HCT116 (cell line): ENCODE data around the gene PIP4K2A. TPM values are rescaled to one million over a fixed set of nuclear protein-coding genes. Genes with fewer than 3 reads are reported as not detected.

Experiments
- ATAC-seq: fragments of 200-7000 bp; cut with Tn5 transposase; 2 replicates; pipeline ENCODE4 v1.9.1; 2020; ENCODE audit warnings: mild to moderate bottlenecking, moderate library complexity
- BruUV-seq: library from RNA; stranded (reverse); fragments of 400-500 nt; replicated peaks from 2 replicates; lab custom pipeline; 2021; lab: Mats Ljungman, UMichigan
- CTCF ChIA-PET: fragments of 300-600 bp; sonication (Branson Sonifier 250); formaldehyde crosslinking; loops from one replicate; lab custom pipeline; 2021; ENCODE audit warnings: antibody characterized with exemption; lab: Charles Lee
- POLR2A ChIA-PET: fragments of 300-600, 350-600 bp; sonication (Branson Sonifier 250); formaldehyde crosslinking; loops from one replicate; lab custom pipeline; 2021; ENCODE audit warnings: antibody characterized with exemption; lab: Charles Lee
- RAD21 ChIA-PET, 2 experiments: fragments of 300-600 bp; sonication (Branson Sonifier 250); formaldehyde crosslinking; loops; one replicate each; lab custom pipeline; 2023; ENCODE audit warnings: low total read pairs in 2 of 2; ENCODE audit not compliant: uncharacterized antibody in 2 of 2, unreplicated experiment in 2 of 2, low non-redundant PET in 1 of 2; lab: Charles Lee
- DNase-seq: peaks from one replicate; pipeline ENCODE4 v3.0.0-alpha.2; 2010; ENCODE audit warnings: low read depth, low spot score
- H2AFZ ChIP-seq: fragments of 200-600 bp; shearing (Covaris generic), sonication (generic); 2 replicates; pipeline ENCODE4 v1.6.1; 2017; ENCODE audit warnings: low read depth, mixed run types, mixed read lengths, antibody characterized with exemption, low read length; ENCODE audit not compliant: poor library complexity, severe bottlenecking
- H3K27ac ChIP-seq: 2 replicates; pipeline ENCODE4 v1.5.1; 2012; ENCODE audit warnings: low read depth, low read length
- H3K27me3 ChIP-seq: fragments of 200-600 bp; sonication (generic); 2 replicates; pipeline ENCODE4 v1.6.1; 2016; ENCODE audit warnings: mixed run types, low read length, mixed read lengths; ENCODE audit not compliant: insufficient read depth
- H3K36me3 ChIP-seq, 2 experiments: fragments of 200-500 bp in 1 of 2; fragments of 200-600 bp in 1 of 2; sonication (Bioruptor generic) in 1 of 2; sonication (generic) in 1 of 2; 2 replicates each; pipeline versions ENCODE4 v1.5.1 to v1.6.1; 2014 to 2016; ENCODE audit warnings: low read length in 2 of 2, inconsistent platforms in 1 of 2, mixed read lengths in 1 of 2, mixed run types in 1 of 2; ENCODE audit not compliant: insufficient read depth in 2 of 2, control insufficient read depth in 1 of 2
- H3K4me1 ChIP-seq, 2 experiments: fragments of 200-600 bp in 1 of 2; sonication (generic) in 1 of 2; 2 replicates each; pipeline versions ENCODE4 v1.5.1 to v1.6.1; 2012 to 2017; ENCODE audit warnings: low read length in 2 of 2, inconsistent platforms in 1 of 2, mild to moderate bottlenecking in 1 of 2, mixed read lengths in 1 of 2, mixed run types in 1 of 2, moderate library complexity in 1 of 2; ENCODE audit not compliant: insufficient read depth in 2 of 2, control insufficient read depth in 1 of 2
- H3K4me2 ChIP-seq: fragments of 200-600 bp; sonication (generic); 2 replicates; pipeline ENCODE4 v1.6.1; 2017; ENCODE audit warnings: mixed run types, low read length, mixed read lengths
- H3K4me3 ChIP-seq, 2 experiments: fragments of 200-600 bp in 1 of 2; sonication (generic) in 1 of 2; replicated peaks in 1 of 2; 2 replicates each; pipeline ENCODE4 v1.5.1; 2011 to 2016; ENCODE audit warnings: low read length in 2 of 2, control low read depth in 1 of 2, low read depth in 1 of 2, mild to moderate bottlenecking in 1 of 2, mixed read lengths in 1 of 2, mixed run types in 1 of 2
- H3K79me2 ChIP-seq: fragments of 200-600 bp; sonication (generic); 2 replicates; pipeline ENCODE4 v1.6.1; 2017; ENCODE audit warnings: mild to moderate bottlenecking, mixed run types, low read length, moderate library complexity, mixed read lengths; ENCODE audit not compliant: insufficient read depth
- H3K9ac ChIP-seq: fragments of 200-600 bp; sonication (generic); 2 replicates; pipeline ENCODE4 v1.6.1; 2016; ENCODE audit warnings: low read length, mixed read lengths
- H3K9me2 ChIP-seq: fragments of 200-600 bp; sonication (generic), shearing (Covaris generic); 2 replicates; pipeline ENCODE4 v1.6.1; 2017; ENCODE audit warnings: mixed run types, mild to moderate bottlenecking, moderate library complexity; ENCODE audit not compliant: insufficient read depth
- H3K9me3 ChIP-seq, 2 experiments: fragments of 200-500 bp in 1 of 2; fragments of 200-600 bp in 1 of 2; sonication (Bioruptor generic) in 1 of 2; sonication (generic) in 1 of 2; 2 replicates each; pipeline ENCODE4 v1.6.1; 2014 to 2017; ENCODE audit warnings: low read length in 2 of 2, mixed read lengths in 2 of 2, inconsistent platforms in 1 of 2, low read depth in 1 of 2, mild to moderate bottlenecking in 1 of 2, mixed run types in 1 of 2, moderate library complexity in 1 of 2; ENCODE audit not compliant: control insufficient read depth in 1 of 2, insufficient read depth in 1 of 2
- H4K20me1 ChIP-seq: fragments of 200-600 bp; sonication (generic), shearing (Covaris generic); 2 replicates; pipeline ENCODE4 v1.6.1; 2017; ENCODE audit warnings: mixed run types, mild to moderate bottlenecking, moderate library complexity; ENCODE audit not compliant: insufficient read depth
- CEBPB ChIP-seq: IDR thresholded peaks from 2 replicates; pipeline ENCODE4 v1.6.1; 2012; ENCODE audit warnings: low read depth
- EZH2 ChIP-seq: fragments of 200-600 bp; sonication (generic); IDR thresholded peaks from 2 replicates; pipeline ENCODE4 v1.6.1; 2017; ENCODE audit warnings: antibody characterized with exemption, mixed run types
- EZH2phosphoT487 ChIP-seq: fragments of 200-600 bp; IDR thresholded peaks from 2 replicates; pipeline ENCODE4 v1.6.1; 2018; ENCODE audit warnings: antibody characterized with exemption, borderline replicate concordance
- REST ChIP-seq: IDR thresholded peaks from 2 replicates; pipeline ENCODE4 v1.6.1; 2012; ENCODE audit warnings: low read depth
- TCF7L2 ChIP-seq: IDR thresholded peaks from 2 replicates; pipeline ENCODE4 v1.7.0; 2011; ENCODE audit warnings: borderline replicate concordance, inconsistent platforms; ENCODE audit not compliant: insufficient read depth, insufficient read length; ENCODE audit errors: extremely low read depth
- YY1 ChIP-seq: IDR thresholded peaks from 2 replicates; pipeline ENCODE4 v1.6.1; 2011; ENCODE audit warnings: low read length, low read depth, moderate library complexity, mild to moderate bottlenecking; ENCODE audit not compliant: insufficient replicate concordance; ENCODE audit errors: extremely low read depth
- ZFX ChIP-seq: fragments of 450-650 bp; IDR thresholded peaks from 2 replicates; pipeline ENCODE4 v1.6.1; 2017
- intact Hi-C: fragments of 100-400 bp; cut with micrococcal nuclease; formaldehyde crosslinking; loops from 2 replicates; pipeline ENCODE4 v1.10.0; 2022
- total RNA-seq: library from RNA; stranded (reverse); gene quantifications from one replicate; pipeline ENCODE4 v1.2.1, GENCODE V29; 2021; ENCODE audit not compliant: unreplicated experiment

The PIP4K2A gene
- total RNA-seq, 1 experiment from 2014 or later, result 41.9 TPM

GRCh38 chr10:22677333-22677732, 37.0 kb downstream of the PIP4K2A start:
- no TSS peak for BruUV-seq
- TF ChIP-seq YY1 (no peak), REST (no peak), EZH2 (no peak), TCF7L2 (no peak), CEBPB (no peak), ZFX (no peak), EZH2phosphoT487 (no peak)
- intact Hi-C loops, result no loop called here
- H3K36me3 ChIP-seq, result no peaks in the 10 kb centered on the region
- H3K4me3 ChIP-seq, result no peak overlapping the region
- ATAC-seq (no peak), DNase-seq (no peak)
- H3K9me2 ChIP-seq, result no peaks in the 10 kb centered on the region
- ChIA-PET CTCF (no interaction called here), POLR2A (interaction anchor here (1.2 kb wide), 1 partner anchor 163 kb away, joined by 3 read pairs; no protein-coding TSS in a partner anchor), RAD21 (no interaction called here)
- no peaks in the 10 kb centered on the region for H3K27me3 ChIP-seq
- no peak overlapping the region for H2AFZ ChIP-seq
- no peak overlapping the region for H3K27ac ChIP-seq
- peaks cover 21 to 42% of the 10 kb centered on the region in 2 experiments for H3K4me1 ChIP-seq
- H3K9me3 ChIP-seq, result no peaks in the 10 kb centered on the region
- H4K20me1 ChIP-seq, result peaks cover 13% of the 10 kb centered on the region; the same call in 1 of the 2 replicates
- H3K79me2 ChIP-seq, result peaks cover 99% of the 10 kb centered on the region
- no peak overlapping the region for H3K9ac ChIP-seq
- no peak overlapping the region for H3K4me2 ChIP-seq
